GM19328 (cell line): Measurements from ENCODE around the gene NBPF11.
"Not testable (repeated sequence)": the region's sequence is repeated elsewhere in the genome, so short reads cannot be mapped to it uniquely, and the experiment has no call there.

Source experiments
- ATAC-seq: cut with Tn5 transposase; IDR thresholded peaks from one replicate; pipeline ENCODE4 v1.9.1; 2021; ENCODE audit warnings: mild to moderate bottlenecking, moderate library complexity; ENCODE audit not compliant: unreplicated experiment

Gene NBPF11

DNA sequence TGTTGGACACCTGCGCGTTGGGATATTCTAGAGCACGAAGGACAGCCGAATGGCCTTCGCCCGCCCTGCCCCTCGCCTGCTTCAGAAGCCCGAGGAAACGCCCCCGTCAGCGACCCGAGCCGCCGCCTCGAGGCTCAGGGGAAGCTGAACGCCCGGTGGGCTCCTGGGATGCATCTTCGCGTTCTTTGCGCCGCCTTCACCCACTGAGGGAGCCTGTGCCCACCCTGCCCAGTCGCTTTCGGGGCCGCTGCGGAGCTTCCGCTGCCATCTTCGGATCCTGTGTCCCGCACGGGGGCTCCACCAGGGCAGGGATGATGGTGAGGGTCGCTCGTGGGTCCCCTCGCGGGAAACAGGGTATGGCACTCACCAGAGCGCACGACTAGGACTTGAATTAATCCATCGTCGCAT is 91.8 kb downstream of the NBPF11 start:
- not testable (repeated sequence) for ATAC-seq

GRCh38 chr1:148057384-148057783 is 94.7 kb downstream of the NBPF11 start:
- not testable (repeated sequence) for ATAC-seq
